Upper lobe of left lung (tissue), 4 donors: Measurements from ENCODE around the gene SORL1.

ENCODE experiments used
- POLR2A ChIP-seq, 4 donors: fragments of 450-650 bp; IDR thresholded peaks; one replicate each; pipeline ENCODE4 v1.5.1; 2016 to 2017; ENCODE audit warnings: antibody characterized with exemption in 4 of 4, mild to moderate bottlenecking in 2 of 4
- POLR2AphosphoS5 ChIP-seq, 2 donors: sonication (generic); formaldehyde crosslinking; IDR thresholded peaks; one replicate each; pipeline ENCODE4 v1.5.1; 2017; ENCODE audit warnings: antibody characterized with exemption in 2 of 2

- TF ChIP-seq POLR2A (IDR thresholded peaks at IDR 0.05) (no peak), POLR2AphosphoS5 (IDR thresholded peaks at IDR 0.05) (no peak)
Observed at GRCh38 chr11:121586750-121587149, 134.6 kb downstream of the SORL1 start.
